HepG2 (cell line): ENCODE results near the gene HES6. TPM values are rescaled to one million over a fixed set of nuclear protein-coding genes. Genes with fewer than 3 reads are reported as not detected.

ENCODE experiments used
- ARID5B ChIP-seq: IDR thresholded peaks from 2 replicates; pipeline ENCODE4 v1.4.0; 2020; ENCODE audit warnings: mild to moderate bottlenecking, missing genetic modification reagents
- ASH2L ChIP-seq: fragments of 300-600, 200-600 bp; sonication (generic); IDR thresholded peaks from 2 replicates; pipeline ENCODE4 v1.7.0; 2017; ENCODE audit warnings: low read depth, mild to moderate bottlenecking, moderate library complexity, mixed read lengths, low read length; ENCODE audit not compliant: insufficient read length
- ATF6 ChIP-seq: sonication (generic); formaldehyde crosslinking; conservative IDR thresholded peaks from 2 replicates; pipeline ENCODE4 v1.4.0; 2020; ENCODE audit warnings: missing genetic modification reagents
- CSRNP1 ChIP-seq: sonication (generic); formaldehyde crosslinking; IDR thresholded peaks from 2 replicates; pipeline ENCODE4 v1.8.1; 2023; ENCODE audit warnings: mild to moderate bottlenecking, missing genetic modification reagents
- EZH2 ChIP-seq: conservative IDR thresholded peaks from 2 replicates; pipeline ENCODE4 v1.6.1; 2012; ENCODE audit warnings: mild to moderate bottlenecking, low read depth, low read length, moderate library complexity
- HDAC1 ChIP-seq: sonication (generic); formaldehyde crosslinking; IDR thresholded peaks from 2 replicates; pipeline ENCODE4 v1.5.1; 2020; ENCODE audit warnings: mild to moderate bottlenecking, missing genetic modification reagents
- HMGA1 ChIP-seq: sonication (generic); formaldehyde crosslinking; conservative IDR thresholded peaks from 2 replicates; pipeline ENCODE4 v1.4.0; 2020; ENCODE audit warnings: missing genetic modification reagents
- JARID2 ChIP-seq: sonication (generic); formaldehyde crosslinking; IDR thresholded peaks from 2 replicates; pipeline ENCODE4 v1.8.1; 2023; ENCODE audit warnings: missing genetic modification reagents, inconsistent platforms; ENCODE audit not compliant: insufficient replicate concordance
- KDM2A ChIP-seq: sonication (generic); formaldehyde crosslinking; IDR thresholded peaks from 2 replicates; pipeline ENCODE4 v1.4.0; 2020; ENCODE audit warnings: low read depth, missing genetic modification reagents, borderline replicate concordance
- MAF1 ChIP-seq: sonication (generic); formaldehyde crosslinking; IDR thresholded peaks from 2 replicates; pipeline ENCODE4 v1.5.0; 2020; ENCODE audit warnings: missing genetic modification reagents, borderline replicate concordance
- NR2F2 ChIP-seq: IDR thresholded peaks from 2 replicates; pipeline ENCODE4 v1.6.1; 2012; ENCODE audit warnings: low read depth, inconsistent platforms, borderline replicate concordance
- SP4 ChIP-seq: sonication (generic); formaldehyde crosslinking; IDR thresholded peaks from 2 replicates; pipeline ENCODE4 v1.8.1; 2023; ENCODE audit warnings: mild to moderate bottlenecking, missing genetic modification reagents
- SPEN ChIP-seq: sonication (generic); formaldehyde crosslinking; IDR thresholded peaks from 2 replicates; pipeline ENCODE4 v1.5.1; 2020; ENCODE audit warnings: low read depth, mild to moderate bottlenecking, missing genetic modification reagents
- TBX2 ChIP-seq: sonication (generic); formaldehyde crosslinking; IDR thresholded peaks from 2 replicates; pipeline ENCODE4 v1.5.0; 2020; ENCODE audit warnings: missing genetic modification reagents, mild to moderate bottlenecking, borderline replicate concordance
- YY1 ChIP-seq: IDR thresholded peaks from 2 replicates; pipeline ENCODE4 v1.6.1; 2011; ENCODE audit warnings: low read length, low read depth, moderate library complexity, mild to moderate bottlenecking; ENCODE audit not compliant: insufficient read depth, insufficient replicate concordance
- ZNF276 ChIP-seq: sonication (generic); formaldehyde crosslinking; IDR thresholded peaks from 2 replicates; pipeline ENCODE4 v1.4.0; 2020; ENCODE audit warnings: mild to moderate bottlenecking, low read depth, missing genetic modification reagents
- ZNF501 ChIP-seq: sonication (generic); formaldehyde crosslinking; IDR thresholded peaks from 2 replicates; pipeline ENCODE4 v1.5.1; 2020; ENCODE audit warnings: mild to moderate bottlenecking, moderate library complexity, missing genetic modification reagents
- ZSCAN9 ChIP-seq: IDR thresholded peaks from 2 replicates; pipeline ENCODE4 v1.6.1; 2016; ENCODE audit warnings: borderline replicate concordance
- polyA plus RNA-seq, 8 experiments: library from polyadenylated mRNA; depleted of rRNA in 3 of 8; stranded (reverse) in 7 of 8; unstranded in 1 of 8; fragments of >200 nt; fragmentation: Illumina TruSeq in 4 of 8; extraction: Trizol in 4 of 8; gene quantifications; 2 replicates each; pipeline versions ENCODE4 v1.2.1 to v1.2.3, GENCODE V29; 2011 to 2016; ENCODE audit warnings: low read depth in 4 of 8, missing spikeins in 1 of 8, mixed read lengths in 1 of 8; ENCODE audit not compliant: insufficient read depth in 1 of 8
- total RNA-seq, 5 experiments: library from RNA; depleted of rRNA; stranded (reverse); fragments of >200 nt; fragmentation: Illumina TruSeq; extraction: Trizol; gene quantifications; 2 replicates each; pipeline ENCODE4 v1.2.3, GENCODE V29; 2016; ENCODE audit warnings: low read depth in 1 of 5

The HES6 gene
- total and polyA plus RNA-seq, 2 of the 13 experiments (the other 11 are each of a cell fraction or from before 2014, with no cell fraction given): 19.5 to 82.8 TPM

- TF ChIP-seq JARID2 (CRISPR knock-in tag) (no peak), TBX2 (CRISPR knock-in tag) (0 out of 2 replicates have a peak, but pooled peaks have one; percentile 34), SP4 (CRISPR knock-in tag) (no peak), HMGA1 (no peak), ZNF276 (CRISPR knock-in tag) (no peak), HDAC1 (CRISPR knock-in tag) (0 out of 2 replicates have a peak, but pooled peaks have one; percentile 13), EZH2 (no peak), KDM2A (0 out of 2 replicates have a peak, but pooled peaks have one; percentile 11), SPEN (CRISPR knock-in tag) (no peak), ZNF501 (CRISPR knock-in tag) (peak; percentile 46; the same call in 1 of the 2 replicates), NR2F2 (no peak), ARID5B (CRISPR knock-in tag) (0 out of 2 replicates have a peak, but pooled peaks have one; percentile 2), ASH2L (peak; percentile 73), ZSCAN9 (CRISPR knock-in tag) (no peak), MAF1 (CRISPR knock-in tag) (no peak), CSRNP1 (CRISPR knock-in tag) (no peak), ATF6 (CRISPR knock-in tag) (no peak), YY1 (no peak)
These were observed 37.3 kb downstream of the HES6 start (continued) for GRCh38 chr2:238202326-238203093.
